Astrocyte of the spinal cord (primary cell): ENCODE data around the gene GALNT2.

ENCODE experiments used
- DNase-seq: peaks from one replicate; pipeline ENCODE4 v3.0.0; 2011; ENCODE audit warnings: low read depth, low spot score
- H3K4me3 ChIP-seq: 2 replicates; pipeline ENCODE4 v1.5.1; 2011; ENCODE audit warnings: low read depth, mild to moderate bottlenecking, low read length, moderate library complexity
- in situ Hi-C: cut with HindIII; loops from 2 replicates; pipeline ENCODE4 v1.10.0; 2017; ENCODE audit warnings: low sequenced_read_pairs
- TF ChIP-seq, protein P1 (sequence below): IDR thresholded peaks from 2 replicates; pipeline ENCODE4 v1.5.1; 2012; ENCODE audit warnings: low read depth, mild to moderate bottlenecking, low read length, inconsistent platforms

The GALNT2 gene

GRCh38 chr1:230141021-230141648 is 74.1 kb downstream of the GALNT2 start:
- no peak overlapping the region for H3K4me3 ChIP-seq
- DNase-seq, result peak; percentile 62
- TF ChIP-seq, protein P1, sequence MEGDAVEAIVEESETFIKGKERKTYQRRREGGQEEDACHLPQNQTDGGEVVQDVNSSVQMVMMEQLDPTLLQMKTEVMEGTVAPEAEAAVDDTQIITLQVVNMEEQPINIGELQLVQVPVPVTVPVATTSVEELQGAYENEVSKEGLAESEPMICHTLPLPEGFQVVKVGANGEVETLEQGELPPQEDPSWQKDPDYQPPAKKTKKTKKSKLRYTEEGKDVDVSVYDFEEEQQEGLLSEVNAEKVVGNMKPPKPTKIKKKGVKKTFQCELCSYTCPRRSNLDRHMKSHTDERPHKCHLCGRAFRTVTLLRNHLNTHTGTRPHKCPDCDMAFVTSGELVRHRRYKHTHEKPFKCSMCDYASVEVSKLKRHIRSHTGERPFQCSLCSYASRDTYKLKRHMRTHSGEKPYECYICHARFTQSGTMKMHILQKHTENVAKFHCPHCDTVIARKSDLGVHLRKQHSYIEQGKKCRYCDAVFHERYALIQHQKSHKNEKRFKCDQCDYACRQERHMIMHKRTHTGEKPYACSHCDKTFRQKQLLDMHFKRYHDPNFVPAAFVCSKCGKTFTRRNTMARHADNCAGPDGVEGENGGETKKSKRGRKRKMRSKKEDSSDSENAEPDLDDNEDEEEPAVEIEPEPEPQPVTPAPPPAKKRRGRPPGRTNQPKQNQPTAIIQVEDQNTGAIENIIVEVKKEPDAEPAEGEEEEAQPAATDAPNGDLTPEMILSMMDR, result no peak
- in situ Hi-C loops, result no loop called here

- TF ChIP-seq, protein P1, result no peak
- in situ Hi-C loops, result no loop called here
- DNase-seq, result no peak
- no peak overlapping the region for H3K4me3 ChIP-seq
These were observed 75.0 kb downstream of the GALNT2 start for GRCh38 chr1:230141797-230142607.

- peak; percentile 18 for DNase-seq
- TF ChIP-seq, protein P1, result no peak
- in situ Hi-C loops, result no loop called here
- no peak overlapping the region for H3K4me3 ChIP-seq
These were observed 75.7 kb downstream of the GALNT2 start for GRCh38 chr1:230142608-230143210.

GRCh38 chr1:230143534-230143933 is 76.5 kb downstream of the GALNT2 start:
- TF ChIP-seq, protein P1, result no peak
- DNase-seq, result no peak
- in situ Hi-C loops, result no loop called here
- H3K4me3 ChIP-seq, result no peak overlapping the region

DNA sequence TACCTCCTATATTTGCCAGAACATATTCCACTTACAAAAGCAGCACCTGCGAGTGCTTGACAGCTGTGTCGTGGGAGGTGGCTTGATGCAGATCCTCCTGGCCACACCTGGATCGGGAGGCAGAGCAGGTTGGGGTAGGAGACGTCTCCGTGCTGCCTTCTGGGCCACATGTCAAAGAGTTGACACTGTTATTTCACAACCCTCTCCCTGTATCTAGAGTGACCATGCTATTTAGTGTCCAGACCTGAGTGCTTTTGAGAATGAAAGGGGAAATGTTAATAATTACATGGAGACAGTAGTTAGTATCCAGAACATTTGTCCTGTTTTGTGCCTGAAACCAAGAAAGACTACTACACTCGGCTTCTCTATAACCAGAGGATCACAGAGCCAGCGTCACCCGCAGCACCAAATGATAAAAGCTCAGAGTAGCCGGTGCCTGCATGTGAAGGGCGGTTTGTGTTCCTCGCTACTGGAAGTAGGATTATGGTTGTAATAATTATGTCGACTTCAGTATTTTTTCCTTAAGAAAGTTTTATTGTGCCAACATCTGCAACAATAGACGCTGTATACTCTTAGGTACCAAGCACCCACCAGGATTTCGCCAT is 77.1 kb downstream of the GALNT2 start:
- TF ChIP-seq, protein P1, result no peak
- in situ Hi-C loops, result no loop called here
- H3K4me3 ChIP-seq, result no peak overlapping the region
- DNase-seq, result no peak

- DNase-seq, result no peak
- no peak overlapping the region for H3K4me3 ChIP-seq
- in situ Hi-C loops, result no loop called here
These were observed 77.9 kb downstream of the GALNT2 start for GRCh38 chr1:230144758-230145504.

More at GRCh38 chr1:230144758-230145504, 77.9 kb downstream of the GALNT2 start:
- TF ChIP-seq, protein P1, result no peak
